Dendritic cell treated with granulocyte-macrophage colony-stimulating factor and Interleukin-4, amounts not matched to agents 40 ng/mL and 50 ng/mL, for 4 days (primary cell): ENCODE data around the gene SLC15A3.
"Not testable (repeated sequence)": the region's sequence is repeated elsewhere in the genome, so short reads cannot be mapped to it uniquely, and the experiment has no call there.

Experiments
- H3K27ac Mint-ChIP-seq: one replicate; pipeline ENCODE4 v1.8.0; 2022; ENCODE audit warnings: mild to moderate bottlenecking, mixed read lengths
- H3K27me3 Mint-ChIP-seq: one replicate; pipeline ENCODE4 v1.8.0; 2022; ENCODE audit warnings: mild to moderate bottlenecking, mixed read lengths
- H3K36me3 Mint-ChIP-seq: one replicate; pipeline ENCODE4 v1.8.0; 2022; ENCODE audit warnings: low read depth, mixed read lengths
- H3K4me1 Mint-ChIP-seq: one replicate; pipeline ENCODE4 v1.8.0; 2022; ENCODE audit warnings: low read depth, mixed read lengths
- H3K4me3 Mint-ChIP-seq: one replicate; pipeline ENCODE4 v1.8.0; 2022; ENCODE audit warnings: mild to moderate bottlenecking, moderate library complexity, mixed read lengths
- H3K9me3 Mint-ChIP-seq: one replicate; pipeline ENCODE4 v1.8.0; 2022; ENCODE audit warnings: mixed read lengths
- intact Hi-C: fragments of 100-400 bp; cut with micrococcal nuclease; formaldehyde crosslinking; loops from one replicate; pipeline ENCODE4 v1.15.0; 2022

The SLC15A3 gene

DNA sequence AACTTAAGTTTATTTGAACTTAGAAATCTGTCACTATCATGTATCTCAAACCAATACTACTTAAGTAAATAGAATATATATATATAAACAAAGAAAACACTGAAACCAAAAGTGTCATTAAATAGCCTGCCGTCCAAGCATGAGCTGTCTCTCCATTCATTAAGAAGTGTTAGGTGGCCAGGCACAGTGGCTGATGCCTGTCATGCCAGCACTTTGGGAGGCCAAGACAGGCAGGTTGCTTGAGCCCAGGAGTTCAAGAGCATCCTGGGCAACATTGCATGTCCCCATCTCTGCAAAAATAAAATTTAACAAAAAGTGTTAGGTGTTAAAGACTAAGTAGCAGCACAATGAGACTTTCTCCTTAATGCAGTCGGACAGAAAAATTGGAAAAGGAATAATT is 33.5 kb upstream of the SLC15A3 start:
- peaks cover 33% of the 10 kb centered on the region for H3K4me1 Mint-ChIP-seq
- no peaks in the 10 kb centered on the region for H3K36me3 Mint-ChIP-seq
- H3K4me3 Mint-ChIP-seq: no peak overlapping the region
- H3K9me3 Mint-ChIP-seq: no peaks in the 10 kb centered on the region
- intact Hi-C loops: no loop called here
- H3K27ac Mint-ChIP-seq: no peak overlapping the region
- peaks cover 42% of the 10 kb centered on the region for H3K27me3 Mint-ChIP-seq

DNA sequence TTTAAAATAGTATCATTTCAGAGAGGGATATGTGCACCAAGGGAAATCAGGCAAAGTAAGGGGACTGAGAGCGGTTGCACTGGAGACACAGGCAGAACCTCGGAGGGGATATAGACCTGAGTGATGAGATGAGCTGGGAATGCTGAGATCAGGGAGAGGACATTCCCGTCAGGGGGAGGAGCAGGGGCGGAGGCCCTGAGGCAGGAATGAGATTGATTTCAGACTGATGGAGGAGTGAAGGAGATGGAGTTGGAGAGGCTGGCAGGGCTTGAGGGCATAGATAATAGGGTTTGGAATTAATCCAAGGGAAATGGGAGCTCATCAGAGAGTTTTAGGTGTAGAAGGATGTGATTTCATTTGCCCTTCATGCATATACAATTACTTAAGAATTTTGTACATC is 32.7 kb upstream of the SLC15A3 start:
- no peaks in the 10 kb centered on the region for H3K9me3 Mint-ChIP-seq
- intact Hi-C loops: no loop called here
- H3K4me1 Mint-ChIP-seq: peaks cover 33% of the 10 kb centered on the region
- H3K36me3 Mint-ChIP-seq: no peaks in the 10 kb centered on the region
- H3K27ac Mint-ChIP-seq: no peak overlapping the region
- peaks cover 47% of the 10 kb centered on the region for H3K27me3 Mint-ChIP-seq
- no peak overlapping the region for H3K4me3 Mint-ChIP-seq

DNA sequence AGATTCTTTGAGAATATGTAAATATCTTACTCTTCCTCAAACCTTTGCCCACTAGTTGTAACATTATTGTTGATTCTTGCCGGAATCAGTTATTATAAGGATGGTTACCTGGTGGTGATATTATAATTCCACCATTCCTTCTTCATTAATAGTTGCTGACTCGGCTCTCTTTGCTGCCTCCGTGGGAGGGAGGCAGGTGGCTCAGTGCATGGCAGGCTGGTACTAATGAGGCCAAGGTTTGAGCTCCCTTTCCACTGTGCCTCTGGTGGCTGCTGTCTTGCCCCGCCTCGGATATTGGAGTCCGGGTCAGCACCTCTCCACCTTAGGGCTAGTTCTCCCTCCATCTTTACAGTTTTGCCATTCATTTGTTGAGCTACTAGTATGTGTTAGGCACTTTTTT is 32.2 kb upstream of the SLC15A3 start:
- H3K4me1 Mint-ChIP-seq: peaks cover 32% of the 10 kb centered on the region

GRCh38 chr11:60982184-60982583 is 30.2 kb upstream of the SLC15A3 start:
- Mint-ChIP-seq H3K4me1 (peaks cover 44% of the 10 kb centered on the region), H3K9me3 (no peaks in the 10 kb centered on the region), H3K4me3 (no peak overlapping the region), H3K27ac (no peak overlapping the region), H3K27me3 (peaks cover 36% of the 10 kb centered on the region), H3K36me3 (no peaks in the 10 kb centered on the region)
- intact Hi-C loops: no loop called here

More for the DNA sequence above, 32.2 kb upstream of the SLC15A3 start:
- Mint-ChIP-seq H3K27me3 (peaks cover 46% of the 10 kb centered on the region), H3K9me3 (no peaks in the 10 kb centered on the region), H3K36me3 (no peaks in the 10 kb centered on the region), H3K4me3 (no peak overlapping the region), H3K27ac (no peak overlapping the region)
- intact Hi-C loops: no loop called here

DNA sequence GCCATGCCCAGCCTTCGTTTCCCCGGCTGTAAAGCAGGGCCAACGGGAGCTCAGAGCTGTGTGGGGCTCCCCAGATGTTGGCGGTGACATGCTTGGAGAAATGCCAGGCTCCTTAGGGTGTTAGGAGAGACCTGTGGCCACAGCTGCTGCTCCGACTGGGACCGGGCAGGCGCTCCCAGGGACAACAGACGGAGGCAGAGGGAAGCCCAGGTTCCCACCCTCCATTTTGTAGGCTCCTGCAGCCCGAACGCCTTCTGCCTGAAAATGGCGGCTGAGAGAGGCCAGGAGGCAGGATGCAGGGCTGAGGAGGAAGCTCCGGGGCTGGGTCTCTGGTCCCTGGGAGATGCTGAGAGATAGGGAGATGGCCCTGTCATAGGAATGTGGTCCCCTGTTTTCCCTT is 29.5 kb upstream of the SLC15A3 start:
- H3K4me1 Mint-ChIP-seq: peaks cover 39% of the 10 kb centered on the region
- H3K9me3 Mint-ChIP-seq: no peaks in the 10 kb centered on the region
- H3K27me3 Mint-ChIP-seq: peaks cover 34% of the 10 kb centered on the region
- no peak overlapping the region for H3K4me3 Mint-ChIP-seq
- no peaks in the 10 kb centered on the region for H3K36me3 Mint-ChIP-seq
- no peak overlapping the region for H3K27ac Mint-ChIP-seq
- intact Hi-C loops: no loop called here

DNA sequence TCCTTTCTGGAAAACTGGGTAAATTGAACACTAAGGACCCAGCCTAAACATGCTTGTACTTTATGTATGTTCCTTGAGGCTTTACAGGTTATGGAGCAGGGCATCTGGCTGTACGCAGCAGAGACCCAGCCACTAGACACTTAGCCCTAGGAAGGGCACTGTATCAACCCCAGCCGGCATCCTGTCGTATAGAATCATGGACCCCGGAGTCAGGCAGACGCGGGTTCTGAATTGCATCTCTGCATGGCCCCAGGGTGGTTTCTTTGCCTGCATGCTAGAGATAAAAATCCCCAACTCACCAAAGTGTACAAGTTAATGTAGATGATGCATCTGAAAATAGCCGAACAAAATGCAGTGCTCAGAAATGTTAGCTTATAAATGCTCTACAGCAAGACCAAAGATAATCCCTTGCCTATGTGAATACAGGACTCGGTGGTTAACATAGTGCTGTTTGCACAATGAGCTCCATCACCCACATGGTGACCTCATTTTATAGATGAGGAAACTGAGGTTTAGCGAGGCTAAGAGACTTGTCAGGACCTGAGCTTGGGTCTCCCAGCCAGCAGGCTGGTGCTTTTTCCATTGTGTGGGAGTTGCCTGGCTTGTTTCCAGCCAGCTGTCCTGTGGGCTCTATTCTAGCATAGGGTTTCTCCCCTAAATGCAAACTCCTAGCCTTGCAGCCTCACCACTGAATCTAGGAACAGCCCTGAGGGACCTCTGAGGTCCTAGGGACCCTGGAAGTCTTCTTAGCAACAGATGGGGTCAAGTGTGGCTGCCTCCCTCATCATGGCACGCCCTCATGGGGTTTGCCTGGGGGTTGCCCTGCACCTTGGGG is 26.8 kb upstream of the SLC15A3 start:
- H3K9me3 Mint-ChIP-seq: no peaks in the 10 kb centered on the region
- peaks cover 25% of the 10 kb centered on the region for H3K4me1 Mint-ChIP-seq
- intact Hi-C loops: no loop called here
- H3K4me3 Mint-ChIP-seq: no peak overlapping the region
- no peaks in the 10 kb centered on the region for H3K36me3 Mint-ChIP-seq
- no peak overlapping the region for H3K27ac Mint-ChIP-seq
- peaks cover 29% of the 10 kb centered on the region for H3K27me3 Mint-ChIP-seq

DNA sequence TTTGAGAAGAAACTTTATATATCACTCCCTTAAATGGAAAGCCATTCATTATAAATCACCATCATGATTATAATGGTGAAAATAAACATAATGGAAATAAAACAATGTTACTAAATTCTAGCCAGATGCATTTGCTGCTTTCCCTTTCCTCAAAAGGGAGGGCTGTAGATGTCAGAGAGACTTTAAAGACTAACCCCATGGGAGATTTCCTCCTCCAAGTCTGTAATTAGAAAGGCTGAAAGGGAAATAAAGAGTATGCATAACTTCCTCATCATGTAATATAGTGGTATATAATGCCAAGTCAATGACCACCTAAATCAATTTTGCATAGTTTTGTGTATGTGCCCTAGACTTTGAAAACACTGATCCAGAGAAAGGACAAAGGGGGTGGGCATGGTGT is 25.9 kb upstream of the SLC15A3 start:
- Mint-ChIP-seq H3K36me3 (no peaks in the 10 kb centered on the region), H3K9me3 (no peaks in the 10 kb centered on the region), H3K4me3 (no peak overlapping the region), H3K4me1 (peaks cover 27% of the 10 kb centered on the region), H3K27ac (no peak overlapping the region), H3K27me3 (peaks cover 26% of the 10 kb centered on the region)
- intact Hi-C loops: no loop called here

DNA sequence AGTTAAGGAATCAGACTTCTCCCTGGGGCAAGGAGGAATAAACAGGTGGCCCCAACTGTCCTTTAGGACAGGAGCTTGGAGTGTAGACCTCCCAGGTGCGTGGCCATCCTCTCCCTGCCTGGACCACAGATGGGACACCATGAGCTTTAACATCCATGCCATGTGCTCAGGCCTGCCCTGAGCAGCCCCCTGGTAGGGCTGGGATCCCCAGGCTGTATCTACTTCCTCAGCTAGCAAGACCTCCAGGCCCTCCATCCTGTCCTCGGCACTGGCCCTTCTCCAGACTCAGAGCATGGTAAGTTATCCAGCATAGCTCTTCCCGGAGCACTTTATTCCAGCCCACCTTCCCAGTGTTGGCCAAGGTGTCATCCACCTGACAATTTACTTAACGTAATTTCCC is 25.2 kb upstream of the SLC15A3 start:
- Mint-ChIP-seq H3K36me3 (no peaks in the 10 kb centered on the region), H3K4me1 (peaks cover 27% of the 10 kb centered on the region), H3K9me3 (no peaks in the 10 kb centered on the region), H3K27me3 (peaks cover 28% of the 10 kb centered on the region), H3K4me3 (no peak overlapping the region), H3K27ac (no peak overlapping the region)
- intact Hi-C loops: no loop called here

GRCh38 chr11:60974726-60975125 is 22.8 kb upstream of the SLC15A3 start:
- peaks cover under 1% of the 10 kb centered on the region for H3K9me3 Mint-ChIP-seq
- no peaks in the 10 kb centered on the region for H3K36me3 Mint-ChIP-seq
- intact Hi-C loops: no loop called here
- peaks cover 46% of the 10 kb centered on the region for H3K4me1 Mint-ChIP-seq
- no peak overlapping the region for H3K27ac Mint-ChIP-seq
- H3K27me3 Mint-ChIP-seq: peaks cover 32% of the 10 kb centered on the region
- H3K4me3 Mint-ChIP-seq: no peak overlapping the region

DNA sequence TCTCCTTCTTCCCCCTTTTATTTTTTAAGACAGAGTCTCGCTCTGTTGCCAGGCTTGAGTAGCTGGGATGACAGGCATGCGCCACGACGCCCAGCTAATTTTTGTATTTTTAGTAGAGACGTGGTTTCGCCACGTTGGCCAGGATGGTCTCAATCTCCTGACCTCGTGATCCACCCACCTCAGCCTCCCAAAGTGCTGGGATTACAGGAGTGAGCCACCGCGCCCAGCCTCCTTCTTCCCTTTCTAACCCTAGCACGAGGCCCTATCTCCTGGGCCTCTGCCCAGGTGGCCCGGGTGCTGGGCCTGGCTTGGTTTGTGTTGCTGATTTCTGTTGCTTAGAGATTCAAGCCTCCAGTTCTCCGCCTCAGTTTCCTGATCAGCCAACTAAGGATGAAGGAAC is 22.3 kb upstream of the SLC15A3 start:
- H3K4me3 Mint-ChIP-seq, H3K9me3 Mint-ChIP-seq, intact Hi-C loops, H3K27ac Mint-ChIP-seq, H3K36me3 Mint-ChIP-seq: not testable (repeated sequence)
- Mint-ChIP-seq H3K27me3 (peaks cover 32% of the 10 kb centered on the region), H3K4me1 (peaks cover 45% of the 10 kb centered on the region)

DNA sequence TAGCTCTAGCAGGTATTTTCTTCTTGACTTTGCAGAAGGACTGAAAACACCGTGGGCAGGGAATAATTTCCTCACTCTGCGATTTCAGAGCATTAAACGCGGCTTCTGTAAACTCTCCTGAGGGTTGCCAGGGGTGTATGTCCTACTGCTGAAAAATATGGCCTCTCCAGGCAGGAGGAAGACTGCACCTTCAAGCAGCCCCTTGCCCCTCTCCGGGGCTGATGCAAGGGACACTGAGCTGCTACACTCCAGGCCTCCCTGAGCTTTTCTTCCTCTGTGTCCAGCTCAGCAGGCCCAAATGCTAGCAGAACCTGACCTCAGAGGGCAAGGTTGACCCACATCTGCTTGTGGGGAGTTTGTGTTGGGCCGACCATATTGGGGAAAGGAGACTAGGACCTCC is 21.7 kb upstream of the SLC15A3 start:
- Mint-ChIP-seq H3K36me3 (no peaks in the 10 kb centered on the region), H3K27me3 (peaks cover 32% of the 10 kb centered on the region), H3K27ac (no peak overlapping the region), H3K4me3 (no peak overlapping the region), H3K4me1 (peaks cover 39% of the 10 kb centered on the region), H3K9me3 (peaks cover 11% of the 10 kb centered on the region)
- intact Hi-C loops: no loop called here

DNA sequence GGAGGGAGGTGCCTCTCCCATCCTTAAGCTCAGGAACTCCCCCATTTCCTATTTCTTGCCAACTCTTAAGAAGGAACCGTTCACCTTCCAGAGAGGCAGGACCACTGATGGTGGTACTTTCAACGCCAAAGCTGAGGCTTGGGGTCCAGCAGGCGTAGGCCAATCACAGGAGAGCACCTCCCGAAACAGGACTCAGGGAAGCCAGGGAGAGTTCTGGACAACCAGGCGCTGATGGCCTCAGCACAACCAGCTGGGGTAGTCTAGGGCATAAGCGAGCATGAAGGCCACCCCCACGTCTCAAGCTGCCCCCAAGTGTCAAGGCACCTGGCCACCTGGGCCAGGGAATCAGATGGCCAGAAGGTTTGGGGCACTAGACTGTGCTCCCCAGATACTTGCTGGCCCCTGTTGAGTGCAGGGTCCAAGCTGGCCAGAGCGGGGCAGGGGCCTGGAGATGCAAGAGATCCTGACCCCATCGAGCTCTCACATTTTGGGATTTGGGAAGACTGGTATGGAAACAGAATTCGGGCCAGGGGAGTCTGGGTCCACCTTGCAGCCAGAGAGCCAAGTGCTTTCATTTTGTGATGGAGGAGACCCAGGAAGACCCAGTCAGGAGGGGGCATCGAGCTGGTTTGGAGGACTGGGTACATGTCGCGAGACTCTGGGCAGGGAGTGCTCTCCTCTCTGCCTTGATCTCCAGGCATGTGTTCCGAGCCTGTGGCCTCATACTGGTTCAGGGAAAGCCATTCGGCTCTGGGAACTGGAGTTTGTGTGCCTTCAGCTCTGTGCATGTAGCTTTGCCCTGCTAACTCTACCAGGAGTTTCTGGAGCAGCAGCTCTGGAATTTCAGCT is 20.4 kb upstream of the SLC15A3 start:
- H3K4me1 Mint-ChIP-seq: peaks cover 30% of the 10 kb centered on the region

GRCh38 chr11:60971520-60971919 is 19.5 kb upstream of the SLC15A3 start, which contains the start of gene CD6:
CD6 (plus strand) TSS chr11:60971680; CDS start chr11:60971866, 186 bp downstream.
- Mint-ChIP-seq H3K27me3 (peaks cover 34% of the 10 kb centered on the region), H3K36me3 (peaks cover 12% of the 10 kb centered on the region), H3K9me3 (peaks cover 28% of the 10 kb centered on the region), H3K4me3 (no peak within 1 kb of the TSS), H3K4me1 (peaks cover 37% of the 10 kb centered on the region), H3K27ac (no peak within 1 kb of the TSS)
- intact Hi-C loops: loop anchor here (2.0 kb wide), 1 partner anchor 19 kb away; the partner anchor contains the start of gene SLC15A3

More for the DNA sequence above, 20.4 kb upstream of the SLC15A3 start:
- Mint-ChIP-seq H3K27ac (no peak overlapping the region), H3K36me3 (peaks cover 8% of the 10 kb centered on the region), H3K9me3 (peaks cover 23% of the 10 kb centered on the region), H3K4me3 (no peak overlapping the region), H3K27me3 (peaks cover 34% of the 10 kb centered on the region)
- intact Hi-C loops: no loop called here

DNA sequence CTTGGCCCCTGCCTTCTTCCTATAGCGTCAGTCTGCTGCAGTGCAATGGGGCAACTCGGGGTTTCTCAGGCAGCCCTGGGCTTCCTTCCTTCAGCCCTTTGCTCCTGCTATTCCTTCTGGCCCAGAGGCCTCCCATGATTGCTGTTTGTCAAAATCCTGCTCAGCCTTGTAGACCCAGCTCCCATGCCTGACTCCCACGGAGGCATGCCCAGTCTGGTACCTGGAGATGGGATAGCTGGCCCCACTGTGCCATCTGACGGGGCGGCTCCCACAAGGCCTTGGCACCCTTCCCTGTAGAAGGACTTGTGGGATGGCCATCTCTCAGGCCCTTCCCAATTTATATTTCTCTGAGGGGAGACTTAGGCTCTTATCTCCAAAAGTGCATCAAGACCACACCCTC is 18.9 kb upstream of the SLC15A3 start:
- peaks cover 34% of the 10 kb centered on the region for H3K27me3 Mint-ChIP-seq
- peaks cover 12% of the 10 kb centered on the region for H3K36me3 Mint-ChIP-seq
- H3K27ac Mint-ChIP-seq: no peak overlapping the region
- peaks cover 43% of the 10 kb centered on the region for H3K4me1 Mint-ChIP-seq
- intact Hi-C loops: loop anchor here (1.0 to 2.0 kb wide), 2 partner anchors 18 to 158 kb away; partner anchors contain the start of gene SLC15A3
- no peak overlapping the region for H3K4me3 Mint-ChIP-seq
- peaks cover 28% of the 10 kb centered on the region for H3K9me3 Mint-ChIP-seq
